DOHH2 (cell line): ENCODE measurements around the gene RRP12.
"Not testable (repeated sequence)": the region's sequence is repeated elsewhere in the genome, so short reads cannot be mapped to it uniquely, and the experiment has no call there.

Experiments
- EZH2phosphoT487 ChIP-seq: fragments of 200-600 bp; sonication (generic); IDR thresholded peaks from 2 replicates; pipeline ENCODE4 v1.6.1; 2017; ENCODE audit warnings: borderline replicate concordance, mild to moderate bottlenecking, antibody characterized with exemption, low read length, moderate library complexity, mixed read lengths
- TF ChIP-seq, protein P1 (sequence below): fragments of 200-600 bp; sonication (generic); IDR thresholded peaks from one replicate; pipeline ENCODE4 v1.5.1; 2014; ENCODE audit warnings: antibody characterized with exemption, mild to moderate bottlenecking, low read depth, low read length; ENCODE audit not compliant: poor library complexity, severe bottlenecking

DNA sequence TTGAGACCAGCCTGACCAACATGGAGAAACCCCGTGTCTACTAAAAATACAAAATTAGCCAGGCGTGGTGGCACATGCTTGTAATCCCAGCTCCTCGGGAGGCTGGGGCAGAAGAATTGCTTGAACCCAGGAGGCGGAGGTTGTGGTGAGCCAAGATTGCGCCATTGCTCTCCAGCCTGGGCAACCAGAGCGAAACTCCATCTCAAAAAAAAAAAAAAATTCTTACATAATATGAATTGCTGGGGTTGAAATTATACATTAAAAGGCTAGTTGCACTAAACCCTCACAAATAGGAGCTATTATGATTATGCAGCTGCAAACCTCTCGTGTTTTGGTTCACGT lies 22.6 kb upstream of the RRP12 start:
- TF ChIP-seq, protein P1, sequence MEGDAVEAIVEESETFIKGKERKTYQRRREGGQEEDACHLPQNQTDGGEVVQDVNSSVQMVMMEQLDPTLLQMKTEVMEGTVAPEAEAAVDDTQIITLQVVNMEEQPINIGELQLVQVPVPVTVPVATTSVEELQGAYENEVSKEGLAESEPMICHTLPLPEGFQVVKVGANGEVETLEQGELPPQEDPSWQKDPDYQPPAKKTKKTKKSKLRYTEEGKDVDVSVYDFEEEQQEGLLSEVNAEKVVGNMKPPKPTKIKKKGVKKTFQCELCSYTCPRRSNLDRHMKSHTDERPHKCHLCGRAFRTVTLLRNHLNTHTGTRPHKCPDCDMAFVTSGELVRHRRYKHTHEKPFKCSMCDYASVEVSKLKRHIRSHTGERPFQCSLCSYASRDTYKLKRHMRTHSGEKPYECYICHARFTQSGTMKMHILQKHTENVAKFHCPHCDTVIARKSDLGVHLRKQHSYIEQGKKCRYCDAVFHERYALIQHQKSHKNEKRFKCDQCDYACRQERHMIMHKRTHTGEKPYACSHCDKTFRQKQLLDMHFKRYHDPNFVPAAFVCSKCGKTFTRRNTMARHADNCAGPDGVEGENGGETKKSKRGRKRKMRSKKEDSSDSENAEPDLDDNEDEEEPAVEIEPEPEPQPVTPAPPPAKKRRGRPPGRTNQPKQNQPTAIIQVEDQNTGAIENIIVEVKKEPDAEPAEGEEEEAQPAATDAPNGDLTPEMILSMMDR = not testable (repeated sequence)
- TF ChIP-seq EZH2phosphoT487 = not testable (repeated sequence)
